Measurements from ENCODE around the gene GNA14.

- TF ChIP-seq CTCF (conservative IDR thresholded peaks at IDR 0.05; ENCODE audit: low read depth in 2 of 2) (no peak), POLR2AphosphoS5 (IDR thresholded peaks at IDR 0.05; ENCODE audit: low read depth) (no peak)
Measured at GRCh38 chr9:77679088-77679487, 31.0 kb upstream of the GNA14 start.

Data from GM23338 (cell line).